ENCODE data around the gene OR11L1.

OR11L1 gene

GRCh38 chr1:247812637-247813036, 29.1 kb downstream of the OR11L1 start:
- DNase-seq (ENCODE audit: low spot score) (no peak), FAIRE-seq (no peak)

- FAIRE-seq: no peak
- DNase-seq (ENCODE audit: low spot score): no peak
Observed at GRCh38 chr1:247797518-247797917, 44.2 kb downstream of the OR11L1 start.
